B cell (primary cell): Measurements from ENCODE around the gene SSU72. TPM values are rescaled to one million over a fixed set of nuclear protein-coding genes. Genes with fewer than 3 reads are reported as not detected.
"Not testable (repeated sequence)": the region's sequence is repeated elsewhere in the genome, so short reads cannot be mapped to it uniquely, and the experiment has no call there.

Experiments
- ATAC-seq: fragments of 200-7000 bp; cut with Tn5 transposase; one replicate; pipeline ENCODE4 v1.10.0; 2021; ENCODE audit warnings: low read depth, mild to moderate bottlenecking, moderate number of reproducible peaks, moderate library complexity
- CTCF ChIA-PET: fragments of 350-600 bp; sonication (Branson Sonifier 250); formaldehyde crosslinking; loops from one replicate; lab custom pipeline; 2021; ENCODE audit warnings: antibody characterized with exemption, inconsistent platforms; lab: Charles Lee
- POLR2A ChIA-PET: fragments of 350-600 bp; sonication (Branson Sonifier 250); formaldehyde crosslinking; loops from one replicate; lab custom pipeline; 2021; ENCODE audit warnings: antibody characterized with exemption; lab: Charles Lee
- DNase-seq: peaks from one replicate; pipeline ENCODE4 v3.0.0; 2013
- H2AFZ ChIP-seq: 2 replicates; pipeline ENCODE4 v1.6.1; 2012; ENCODE audit warnings: mild to moderate bottlenecking, low read depth, low read length; ENCODE audit not compliant: insufficient read depth, poor library complexity, severe bottlenecking
- H3K27ac ChIP-seq, 2 donors: 1 replicate in 1 of 2; 2 replicates in 1 of 2; pipeline ENCODE4 v1.5.1; 2012 to 2013; ENCODE audit warnings: low read length in 2 of 2, mild to moderate bottlenecking in 2 of 2, moderate library complexity in 1 of 2
- H3K27me3 ChIP-seq, 4 experiments: fragments of 200-600 bp in 1 of 4; sonication (generic) in 1 of 4; replicated peaks in 1 of 4; 1 replicate in 2 of 4; 2 replicates in 2 of 4; pipeline versions ENCODE4 v1.6.1 to v1.7.0; 2013 to 2016; ENCODE audit warnings: low read length in 3 of 4, mild to moderate bottlenecking in 2 of 4, mixed read lengths in 1 of 4, moderate library complexity in 1 of 4; ENCODE audit not compliant: insufficient read depth in 4 of 4, control insufficient read depth in 3 of 4; ENCODE audit errors: control extremely low read depth in 1 of 4
- H3K36me3 ChIP-seq, 2 experiments: replicated peaks in 1 of 2; 1 replicate in 1 of 2; 2 replicates in 1 of 2; pipeline versions ENCODE4 v1.6.1 to v1.7.1; 2013; ENCODE audit warnings: low read length in 1 of 2; ENCODE audit not compliant: insufficient read depth in 2 of 2, control insufficient read depth in 1 of 2; ENCODE audit errors: control extremely low read depth in 1 of 2, extremely low read depth in 1 of 2
- H3K4me1 ChIP-seq, 2 donors: fragments of 200-600 bp in 1 of 2; sonication (generic) in 1 of 2; 1 replicate in 1 of 2; 2 replicates in 1 of 2; pipeline versions ENCODE4 v1.5.1 to v1.6.1; 2013 to 2017; ENCODE audit warnings: low read length in 2 of 2; ENCODE audit not compliant: control insufficient read depth in 2 of 2, insufficient read depth in 2 of 2
- H3K4me2 ChIP-seq: replicated peaks from 2 replicates; pipeline ENCODE3; 2012; ENCODE audit warnings: mild to moderate bottlenecking, low read depth, low read length; ENCODE audit not compliant: poor library complexity, severe bottlenecking
- H3K4me3 ChIP-seq, 5 experiments: fragments of 200-600 bp in 1 of 5; sonication (generic) in 1 of 5; 1 replicate in 3 of 5; 2 replicates in 2 of 5; pipeline versions ENCODE4 v1.5.1 to v1.7.0; 2011 to 2016; ENCODE audit warnings: low read length in 4 of 5, mild to moderate bottlenecking in 4 of 5, low read depth in 2 of 5, control low read depth in 1 of 5, moderate library complexity in 1 of 5; ENCODE audit not compliant: insufficient read depth in 1 of 5; ENCODE audit errors: control extremely low read depth in 1 of 5, extremely low read depth in 1 of 5
- H3K79me2 ChIP-seq: fragments of 200-600 bp; sonication (generic); one replicate; pipeline ENCODE4 v1.6.0; 2016; ENCODE audit warnings: low read length; ENCODE audit not compliant: control insufficient read depth, insufficient read depth
- H3K9ac ChIP-seq: fragments of 200-600 bp; sonication (generic); 2 replicates; pipeline ENCODE4 v1.6.1; 2017; ENCODE audit warnings: mild to moderate bottlenecking, low read length, moderate library complexity
- H3K9me3 ChIP-seq, 3 donors: one replicate each; pipeline versions ENCODE4 v1.6.1 to v1.7.1; 2013; ENCODE audit warnings: low read length in 2 of 3; ENCODE audit not compliant: control insufficient read depth in 2 of 3, insufficient read depth in 1 of 3; ENCODE audit errors: control extremely low read depth in 1 of 3
- H4K20me1 ChIP-seq: 2 replicates; pipeline ENCODE4 v1.6.0; 2012; ENCODE audit warnings: mild to moderate bottlenecking, low read length; ENCODE audit not compliant: insufficient read depth, control insufficient read depth, poor library complexity, severe bottlenecking
- H3K27ac Mint-ChIP-seq: one replicate; pipeline ENCODE4 v1.8.0; 2021; ENCODE audit warnings: mixed read lengths
- H3K27me3 Mint-ChIP-seq: one replicate; pipeline ENCODE4 v1.8.0; 2021; ENCODE audit warnings: mixed read lengths
- H3K4me1 Mint-ChIP-seq: one replicate; pipeline ENCODE4 v1.8.0; 2021; ENCODE audit warnings: mixed read lengths
- H3K4me3 Mint-ChIP-seq: one replicate; pipeline ENCODE4 v1.8.0; 2021; ENCODE audit warnings: mixed read lengths
- H3K9me3 Mint-ChIP-seq: one replicate; pipeline ENCODE4 v1.8.0; 2022; ENCODE audit warnings: mixed read lengths; ENCODE audit not compliant: insufficient read depth
- EZH2 ChIP-seq: IDR thresholded peaks from 2 replicates; pipeline ENCODE4 v1.6.1; 2012; ENCODE audit warnings: borderline replicate concordance, low read depth, mild to moderate bottlenecking, moderate library complexity, low read length; ENCODE audit not compliant: insufficient read depth, poor library complexity, severe bottlenecking
- WGBS: methylation state at CpG from one replicate; pipeline ENCODE4 v1.1.5; 2013; ENCODE audit warnings: missing lambda C conversion rate; ENCODE audit not compliant: insufficient coverage; 5-methylcytosine and 5-hydroxymethylcytosine counted together
- intact Hi-C: fragments of 100-400 bp; cut with micrococcal nuclease; formaldehyde crosslinking; loops from one replicate; pipeline ENCODE4 v1.10.0; 2022
- polyA plus RNA-seq: library from polyadenylated mRNA; depleted of rRNA; stranded (reverse); fragments of >200 nt; gene quantifications from 2 replicates; pipeline ENCODE4 v1.2.3, GENCODE V29; 2012
- total RNA-seq, 2 donors: library from RNA; stranded (reverse); fragments of 120-200 nt in 1 of 2; gene quantifications; 1 replicate in 1 of 2; 2 replicates in 1 of 2; pipeline versions ENCODE4 v1.2.3 to v1.2.4, GENCODE V29; 2013 to 2022
- TF ChIP-seq, protein P1 (sequence below): fragments of 200-600 bp; IDR thresholded peaks from one replicate; pipeline ENCODE4 v1.8.0; 2022; ENCODE audit warnings: antibody characterized with exemption, mild to moderate bottlenecking

SSU72 gene
- total and polyA plus RNA-seq, 2 donors (not counting 1 experiment from before 2014, with no cell fraction given), result 86.8 to 112 TPM

DNA sequence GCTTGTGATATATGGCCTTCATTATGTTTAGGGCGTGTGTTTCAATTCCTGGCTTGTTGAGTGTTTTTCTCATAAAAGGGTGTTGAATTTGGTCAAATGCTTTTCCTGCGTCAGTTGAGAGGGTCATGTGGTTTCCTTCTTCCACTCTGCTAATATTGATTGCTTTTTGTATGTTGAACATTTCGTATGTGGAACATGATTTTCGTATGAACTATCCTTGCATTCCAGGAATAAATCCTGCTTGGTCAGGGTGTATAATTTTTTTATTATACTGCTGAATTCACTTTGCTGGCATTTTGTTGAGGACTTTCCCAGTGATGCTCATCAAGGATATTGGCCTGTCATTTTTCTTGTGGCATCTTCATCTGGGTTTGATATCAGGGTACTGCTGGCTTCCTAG, 67.4 kb downstream of the SSU72 start:
- CTCF ChIA-PET, result no interaction called here
- no peaks in the 10 kb centered on the region for H4K20me1 ChIP-seq
- H3K27ac Mint-ChIP-seq, result no peak overlapping the region
- H3K27ac ChIP-seq, result no peak overlapping the region
- TF ChIP-seq EZH2, result no peak
- TF ChIP-seq, protein P1, sequence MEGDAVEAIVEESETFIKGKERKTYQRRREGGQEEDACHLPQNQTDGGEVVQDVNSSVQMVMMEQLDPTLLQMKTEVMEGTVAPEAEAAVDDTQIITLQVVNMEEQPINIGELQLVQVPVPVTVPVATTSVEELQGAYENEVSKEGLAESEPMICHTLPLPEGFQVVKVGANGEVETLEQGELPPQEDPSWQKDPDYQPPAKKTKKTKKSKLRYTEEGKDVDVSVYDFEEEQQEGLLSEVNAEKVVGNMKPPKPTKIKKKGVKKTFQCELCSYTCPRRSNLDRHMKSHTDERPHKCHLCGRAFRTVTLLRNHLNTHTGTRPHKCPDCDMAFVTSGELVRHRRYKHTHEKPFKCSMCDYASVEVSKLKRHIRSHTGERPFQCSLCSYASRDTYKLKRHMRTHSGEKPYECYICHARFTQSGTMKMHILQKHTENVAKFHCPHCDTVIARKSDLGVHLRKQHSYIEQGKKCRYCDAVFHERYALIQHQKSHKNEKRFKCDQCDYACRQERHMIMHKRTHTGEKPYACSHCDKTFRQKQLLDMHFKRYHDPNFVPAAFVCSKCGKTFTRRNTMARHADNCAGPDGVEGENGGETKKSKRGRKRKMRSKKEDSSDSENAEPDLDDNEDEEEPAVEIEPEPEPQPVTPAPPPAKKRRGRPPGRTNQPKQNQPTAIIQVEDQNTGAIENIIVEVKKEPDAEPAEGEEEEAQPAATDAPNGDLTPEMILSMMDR, result no peak
- no peaks in the 10 kb centered on the region for H3K27me3 Mint-ChIP-seq
- H3K27me3 ChIP-seq, result no peaks in the 10 kb centered on the region
- no peak overlapping the region for H3K4me2 ChIP-seq
- no peaks in the 10 kb centered on the region for H3K9me3 Mint-ChIP-seq
- H3K4me3 ChIP-seq, result no peak overlapping the region
- WGBS, result 82% methylated on average over 2 of the region's 4 CpGs
- no peak overlapping the region for H2AFZ ChIP-seq
- no peak for ATAC-seq
- POLR2A ChIA-PET, result no interaction called here
- peaks cover 19% of the 10 kb centered on the region for H3K4me1 Mint-ChIP-seq
- DNase-seq, result no peak
- H3K9ac ChIP-seq, result no peak overlapping the region
- peaks cover 9 to 15% of the 10 kb centered on the region in 2 donors for H3K4me1 ChIP-seq
- no peak overlapping the region for H3K4me3 Mint-ChIP-seq
- H3K9me3 ChIP-seq, result no peaks in the 10 kb centered on the region
- no peaks in the 10 kb centered on the region for H3K36me3 ChIP-seq
- intact Hi-C loops, result no loop called here
- H3K79me2 ChIP-seq, result no peaks in the 10 kb centered on the region

DNA sequence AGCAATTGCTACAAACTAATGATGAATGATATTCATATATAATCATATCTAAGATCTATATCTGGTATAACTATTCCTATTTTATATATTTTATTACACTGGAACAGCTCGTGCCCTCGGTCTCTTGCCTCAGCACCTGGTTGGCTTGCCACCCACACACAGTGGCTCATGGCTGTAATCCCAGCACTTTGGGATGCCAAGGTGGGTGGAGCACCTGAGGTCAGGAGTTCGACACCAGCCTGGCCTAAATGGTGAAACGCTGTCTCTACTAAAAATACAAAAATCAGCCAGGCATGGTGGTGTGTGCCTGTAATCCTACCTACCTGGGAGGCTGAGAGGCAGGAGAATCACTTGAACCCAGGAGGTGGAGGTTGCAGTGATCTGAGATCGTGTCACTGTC, 68.9 kb downstream of the SSU72 start:
- H3K9me3 Mint-ChIP-seq, H2AFZ ChIP-seq, H3K9me3 ChIP-seq, H3K4me1 ChIP-seq, H3K27me3 ChIP-seq, ATAC-seq, POLR2A ChIA-PET, H3K4me2 ChIP-seq, H3K4me3 ChIP-seq, H4K20me1 ChIP-seq, H3K79me2 ChIP-seq, H3K27me3 Mint-ChIP-seq, DNase-seq, H3K9ac ChIP-seq, H3K36me3 ChIP-seq: not testable (repeated sequence)
- Mint-ChIP-seq H3K4me3 (peak overlapping the region; percentile 93), H3K4me1 (peaks cover 12% of the 10 kb centered on the region), H3K27ac (peak overlapping the region; percentile 93)
- intact Hi-C loops, result loop anchor here (2.0 kb wide), 2 partner anchors 35 to 99 kb away; partner anchors contain the start of genes ATAD3B and MRPL20
- CTCF ChIA-PET, result interaction anchor here (0.8 to 1.2 kb wide), 4 partner anchors 107 to 214 kb away, joined by 3 to 4 read pairs (median 4); partner anchors contain the start of genes AURKAIP1 and CCNL2
- 82% methylated on average over 3 of the region's 5 CpGs for WGBS
- peak overlapping the region in 1 of 2 donors; percentile 66 for H3K27ac ChIP-seq
